Neural cell (in vitro differentiated cells): ENCODE data around the gene MPDZ.

Source experiments
- EP300 ChIP-seq: fragments of 450-650 bp; conservative IDR thresholded peaks from 2 replicates; pipeline ENCODE4 v1.6.1; 2014; ENCODE audit warnings: antibody characterized with exemption, mild to moderate bottlenecking, moderate library complexity; ENCODE audit not compliant: poor library complexity, severe bottlenecking
- EZH2 ChIP-seq: fragments of 200-600, 300-800 bp; shearing (Covaris generic), sonication (generic); IDR thresholded peaks from 2 replicates; pipeline ENCODE4 v1.6.1; 2014; ENCODE audit warnings: antibody characterized with exemption, low read length, borderline replicate concordance, mild to moderate bottlenecking; ENCODE audit not compliant: insufficient read depth, poor library complexity, severe bottlenecking
- POLR2AphosphoS5 ChIP-seq: IDR thresholded peaks from 2 replicates; pipeline ENCODE4 v1.6.1; 2012
- SMC3 ChIP-seq: fragments of 450-650 bp; conservative IDR thresholded peaks from 2 replicates; pipeline ENCODE4 v1.6.1; 2014; ENCODE audit warnings: antibody characterized with exemption, mild to moderate bottlenecking, moderate library complexity; ENCODE audit not compliant: poor library complexity
- TAF1 ChIP-seq: IDR thresholded peaks from 2 replicates; pipeline ENCODE4 v1.6.1; 2012; ENCODE audit warnings: low read depth
- TF ChIP-seq, protein P1 (sequence below): fragments of 450-650 bp; IDR thresholded peaks from 2 replicates; pipeline ENCODE4 v1.5.1; 2014; ENCODE audit warnings: antibody characterized with exemption, mild to moderate bottlenecking, moderate library complexity; ENCODE audit not compliant: poor library complexity, severe bottlenecking
- TF ChIP-seq, protein P2 (sequence below): IDR thresholded peaks from 2 replicates; pipeline ENCODE4 v1.6.1; 2012; ENCODE audit warnings: borderline replicate concordance

DNA sequence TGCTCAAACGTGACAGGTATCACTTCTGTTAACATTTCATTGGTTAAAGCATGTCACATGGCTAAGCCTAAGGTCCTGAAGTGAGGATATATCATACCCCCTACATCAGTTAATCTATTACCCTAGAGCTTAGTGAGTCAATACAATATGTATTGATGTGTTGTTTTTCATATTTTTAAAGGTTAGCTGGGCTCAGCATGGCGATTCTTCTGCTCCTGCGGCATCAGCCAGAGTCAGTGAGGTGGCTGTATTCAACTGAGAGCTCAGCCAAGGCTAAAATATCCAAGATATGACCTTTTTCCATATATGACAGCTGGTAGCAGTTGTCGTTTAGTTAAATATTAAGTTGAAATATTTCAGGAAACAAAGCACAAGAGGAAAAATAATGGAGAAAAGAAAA is 38.5 kb upstream of the MPDZ start:
- TF ChIP-seq EZH2 (no peak), SMC3 (no peak), TAF1 (no peak), POLR2AphosphoS5 (no peak), EP300 (no peak)
- TF ChIP-seq, protein P1, sequence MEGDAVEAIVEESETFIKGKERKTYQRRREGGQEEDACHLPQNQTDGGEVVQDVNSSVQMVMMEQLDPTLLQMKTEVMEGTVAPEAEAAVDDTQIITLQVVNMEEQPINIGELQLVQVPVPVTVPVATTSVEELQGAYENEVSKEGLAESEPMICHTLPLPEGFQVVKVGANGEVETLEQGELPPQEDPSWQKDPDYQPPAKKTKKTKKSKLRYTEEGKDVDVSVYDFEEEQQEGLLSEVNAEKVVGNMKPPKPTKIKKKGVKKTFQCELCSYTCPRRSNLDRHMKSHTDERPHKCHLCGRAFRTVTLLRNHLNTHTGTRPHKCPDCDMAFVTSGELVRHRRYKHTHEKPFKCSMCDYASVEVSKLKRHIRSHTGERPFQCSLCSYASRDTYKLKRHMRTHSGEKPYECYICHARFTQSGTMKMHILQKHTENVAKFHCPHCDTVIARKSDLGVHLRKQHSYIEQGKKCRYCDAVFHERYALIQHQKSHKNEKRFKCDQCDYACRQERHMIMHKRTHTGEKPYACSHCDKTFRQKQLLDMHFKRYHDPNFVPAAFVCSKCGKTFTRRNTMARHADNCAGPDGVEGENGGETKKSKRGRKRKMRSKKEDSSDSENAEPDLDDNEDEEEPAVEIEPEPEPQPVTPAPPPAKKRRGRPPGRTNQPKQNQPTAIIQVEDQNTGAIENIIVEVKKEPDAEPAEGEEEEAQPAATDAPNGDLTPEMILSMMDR, result no peak
- TF ChIP-seq, protein P2, sequence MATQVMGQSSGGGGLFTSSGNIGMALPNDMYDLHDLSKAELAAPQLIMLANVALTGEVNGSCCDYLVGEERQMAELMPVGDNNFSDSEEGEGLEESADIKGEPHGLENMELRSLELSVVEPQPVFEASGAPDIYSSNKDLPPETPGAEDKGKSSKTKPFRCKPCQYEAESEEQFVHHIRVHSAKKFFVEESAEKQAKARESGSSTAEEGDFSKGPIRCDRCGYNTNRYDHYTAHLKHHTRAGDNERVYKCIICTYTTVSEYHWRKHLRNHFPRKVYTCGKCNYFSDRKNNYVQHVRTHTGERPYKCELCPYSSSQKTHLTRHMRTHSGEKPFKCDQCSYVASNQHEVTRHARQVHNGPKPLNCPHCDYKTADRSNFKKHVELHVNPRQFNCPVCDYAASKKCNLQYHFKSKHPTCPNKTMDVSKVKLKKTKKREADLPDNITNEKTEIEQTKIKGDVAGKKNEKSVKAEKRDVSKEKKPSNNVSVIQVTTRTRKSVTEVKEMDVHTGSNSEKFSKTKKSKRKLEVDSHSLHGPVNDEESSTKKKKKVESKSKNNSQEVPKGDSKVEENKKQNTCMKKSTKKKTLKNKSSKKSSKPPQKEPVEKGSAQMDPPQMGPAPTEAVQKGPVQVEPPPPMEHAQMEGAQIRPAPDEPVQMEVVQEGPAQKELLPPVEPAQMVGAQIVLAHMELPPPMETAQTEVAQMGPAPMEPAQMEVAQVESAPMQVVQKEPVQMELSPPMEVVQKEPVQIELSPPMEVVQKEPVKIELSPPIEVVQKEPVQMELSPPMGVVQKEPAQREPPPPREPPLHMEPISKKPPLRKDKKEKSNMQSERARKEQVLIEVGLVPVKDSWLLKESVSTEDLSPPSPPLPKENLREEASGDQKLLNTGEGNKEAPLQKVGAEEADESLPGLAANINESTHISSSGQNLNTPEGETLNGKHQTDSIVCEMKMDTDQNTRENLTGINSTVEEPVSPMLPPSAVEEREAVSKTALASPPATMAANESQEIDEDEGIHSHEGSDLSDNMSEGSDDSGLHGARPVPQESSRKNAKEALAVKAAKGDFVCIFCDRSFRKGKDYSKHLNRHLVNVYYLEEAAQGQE, result no peak
